H9 (cell line): ENCODE measurements around the gene CHRM5. TPM values are rescaled to one million over a fixed set of nuclear protein-coding genes. Genes with fewer than 3 reads are reported as not detected.

Source experiments
- DNase-seq: peaks from one replicate; pipeline ENCODE4 v3.0.0-alpha.2; 2017
- H2AFZ ChIP-seq: one replicate; pipeline ENCODE4 v1.6.1; 2013; ENCODE audit warnings: mild to moderate bottlenecking, low read length, control low read depth, moderate library complexity
- H2AK5ac ChIP-seq: 2 replicates; pipeline ENCODE4 v1.6.1; 2013; ENCODE audit warnings: low read length, control low read depth, mixed read lengths; ENCODE audit not compliant: insufficient read length
- H2BK120ac ChIP-seq: one replicate; pipeline ENCODE4 v1.6.1; 2013; ENCODE audit warnings: low read depth, mild to moderate bottlenecking, low read length, control low read depth, inconsistent platforms; ENCODE audit not compliant: poor library complexity, severe bottlenecking
- H2BK12ac ChIP-seq: 2 replicates; pipeline ENCODE4 v1.6.1; 2013; ENCODE audit warnings: low read length, control low read depth, mixed read lengths, low read depth; ENCODE audit not compliant: insufficient read length
- H2BK15ac ChIP-seq: 2 replicates; pipeline ENCODE4 v1.6.1; 2013; ENCODE audit warnings: low read depth, low read length, control low read depth
- H2BK20ac ChIP-seq: one replicate; pipeline ENCODE4 v1.6.1; 2013; ENCODE audit warnings: low read depth, mild to moderate bottlenecking, low read length, control low read depth, inconsistent platforms; ENCODE audit not compliant: poor library complexity, severe bottlenecking
- H2BK5ac ChIP-seq: 2 replicates; pipeline ENCODE4 v1.6.1; 2013; ENCODE audit warnings: low read length, control low read depth, mixed read lengths; ENCODE audit not compliant: insufficient read length
- H3K14ac ChIP-seq: 2 replicates; pipeline ENCODE4 v1.6.1; 2013; ENCODE audit warnings: low read length, control low read depth; ENCODE audit not compliant: insufficient read depth
- H3K18ac ChIP-seq: 2 replicates; pipeline ENCODE4 v1.6.1; 2013; ENCODE audit warnings: low read depth, mild to moderate bottlenecking, mixed read lengths, low read length, control low read depth; ENCODE audit not compliant: insufficient read length
- H3K23ac ChIP-seq: 2 replicates; pipeline ENCODE4 v1.6.1; 2013; ENCODE audit warnings: low read length, control low read depth, mixed read lengths, low read depth; ENCODE audit not compliant: insufficient read length
- H3K23me2 ChIP-seq: 2 replicates; pipeline ENCODE4 v1.6.1; 2013; ENCODE audit warnings: low read depth, mild to moderate bottlenecking, mixed read lengths, low read length, control low read depth; ENCODE audit not compliant: insufficient read length, poor library complexity, severe bottlenecking
- H3K27ac ChIP-seq: 2 replicates; pipeline ENCODE4 v1.5.1; 2013; ENCODE audit warnings: low read length, control low read depth, mixed read lengths, low read depth; ENCODE audit not compliant: insufficient read length
- H3K27me3 ChIP-seq: 2 replicates; pipeline ENCODE4 v1.6.1; 2013; ENCODE audit warnings: low read length, control low read depth, inconsistent platforms; ENCODE audit not compliant: insufficient read depth
- H3K4ac ChIP-seq: 2 replicates; pipeline ENCODE4 v1.6.1; 2013; ENCODE audit warnings: low read depth, mild to moderate bottlenecking, control low read depth, inconsistent platforms, low read length, moderate library complexity
- H3K4me1 ChIP-seq: 2 replicates; pipeline ENCODE4 v1.6.1; 2013; ENCODE audit warnings: low read length, control low read depth, inconsistent platforms; ENCODE audit not compliant: insufficient read depth
- H3K4me2 ChIP-seq: 2 replicates; pipeline ENCODE4 v1.6.1; 2013; ENCODE audit warnings: low read length, control low read depth, mixed read lengths; ENCODE audit not compliant: insufficient read length, insufficient read depth
- H3K56ac ChIP-seq: 2 replicates; pipeline ENCODE4 v1.6.1; 2013; ENCODE audit warnings: low read depth, mild to moderate bottlenecking, mixed read lengths, low read length, control low read depth; ENCODE audit not compliant: insufficient read length
- H3K79me1 ChIP-seq: 2 replicates; pipeline ENCODE4 v1.6.1; 2013; ENCODE audit warnings: low read depth, mild to moderate bottlenecking, moderate library complexity, low read length, control low read depth, inconsistent platforms; ENCODE audit not compliant: insufficient read depth, poor library complexity, severe bottlenecking
- H3K79me2 ChIP-seq: 2 replicates; pipeline ENCODE4 v1.6.1; 2013; ENCODE audit warnings: low read length, control low read depth, inconsistent platforms; ENCODE audit not compliant: insufficient read depth
- H3K9ac ChIP-seq: 2 replicates; pipeline ENCODE4 v1.6.1; 2013; ENCODE audit warnings: low read length, control low read depth, mixed read lengths; ENCODE audit not compliant: insufficient read length; ENCODE audit errors: extremely low read depth
- H3K9me3 ChIP-seq: one replicate; pipeline ENCODE4 v1.6.1; 2013; ENCODE audit warnings: low read depth, low read length, inconsistent platforms; ENCODE audit not compliant: control insufficient read depth
- H3T11ph ChIP-seq: one replicate; pipeline ENCODE4 v1.6.1; 2013; ENCODE audit warnings: mild to moderate bottlenecking, low read length, control low read depth, inconsistent platforms
- H4K20me1 ChIP-seq: one replicate; pipeline ENCODE4 v1.6.1; 2013; ENCODE audit not compliant: control insufficient read depth, insufficient read length, insufficient read depth
- H4K5ac ChIP-seq: 2 replicates; pipeline ENCODE4 v1.6.1; 2013; ENCODE audit warnings: low read depth, mild to moderate bottlenecking, mixed read lengths, low read length, control low read depth; ENCODE audit not compliant: insufficient read length
- H4K8ac ChIP-seq: replicated peaks from 2 replicates; pipeline ENCODE4 v1.6.1; 2013; ENCODE audit warnings: low read length, control low read depth, mixed read lengths, low read depth; ENCODE audit not compliant: insufficient read length
- H4K91ac ChIP-seq: 2 replicates; pipeline ENCODE4 v1.6.1; 2013; ENCODE audit warnings: low read depth, mild to moderate bottlenecking, moderate library complexity, mixed read lengths, low read length, control low read depth; ENCODE audit not compliant: insufficient read length
- H3K27ac Mint-ChIP-seq, 3 experiments: 2 replicates in 2 of 3; 3 replicates in 1 of 3; pipeline ENCODE4 v1.8.0; 2020 to 2021; ENCODE audit warnings: mixed read lengths in 3 of 3, mild to moderate bottlenecking in 1 of 3, moderate library complexity in 1 of 3
- H3K27me3 Mint-ChIP-seq: 2 replicates; pipeline ENCODE4 v1.8.0; 2021; ENCODE audit warnings: low read depth, mild to moderate bottlenecking, moderate library complexity, mixed read lengths
- H3K36me3 Mint-ChIP-seq, 3 experiments: 2 replicates in 2 of 3; 3 replicates in 1 of 3; pipeline ENCODE4 v1.8.0; 2020 to 2021; ENCODE audit warnings: low read depth in 3 of 3, mixed read lengths in 3 of 3; ENCODE audit not compliant: insufficient read depth in 1 of 3
- H3K4me1 Mint-ChIP-seq, 2 experiments: 2 replicates each; pipeline ENCODE4 v1.8.0; 2020; ENCODE audit warnings: mixed read lengths in 2 of 2
- H3K4me3 Mint-ChIP-seq, 2 experiments: 2 replicates in 1 of 2; 3 replicates in 1 of 2; pipeline ENCODE4 v1.8.0; 2020 to 2021; ENCODE audit warnings: mild to moderate bottlenecking in 2 of 2, mixed read lengths in 2 of 2, moderate library complexity in 1 of 2
- H3K9me3 Mint-ChIP-seq, 2 experiments: 2 replicates in 1 of 2; 3 replicates in 1 of 2; pipeline ENCODE4 v1.8.0; 2020; ENCODE audit warnings: mild to moderate bottlenecking in 2 of 2, mixed read lengths in 2 of 2, moderate library complexity in 1 of 2
- WGBS: extraction: QIAGEN DNeasy Blood & Tissue Kit; methylation state at CpG from one replicate; pipeline ENCODE4 v1.1.7; 2013; ENCODE audit warnings: missing lambda C conversion rate, low lambda C conversion rate, mixed read lengths; ENCODE audit not compliant: insufficient read length; ENCODE audit errors: extremely low coverage; 5-methylcytosine and 5-hydroxymethylcytosine counted together
- total RNA-seq: library from RNA; stranded (reverse); gene quantifications from 2 replicates; pipeline ENCODE4 v1.2.1, GENCODE V29; 2021
- TF ChIP-seq, protein P1 (sequence below): fragments of 200-600 bp; sonication (generic); conservative IDR thresholded peaks from 3 replicates; pipeline ENCODE4 v1.8.0; 2021; ENCODE audit warnings: antibody characterized with exemption, mild to moderate bottlenecking

Gene CHRM5
- total RNA-seq, 1 experiment from 2014 or later, result not detected

DNA sequence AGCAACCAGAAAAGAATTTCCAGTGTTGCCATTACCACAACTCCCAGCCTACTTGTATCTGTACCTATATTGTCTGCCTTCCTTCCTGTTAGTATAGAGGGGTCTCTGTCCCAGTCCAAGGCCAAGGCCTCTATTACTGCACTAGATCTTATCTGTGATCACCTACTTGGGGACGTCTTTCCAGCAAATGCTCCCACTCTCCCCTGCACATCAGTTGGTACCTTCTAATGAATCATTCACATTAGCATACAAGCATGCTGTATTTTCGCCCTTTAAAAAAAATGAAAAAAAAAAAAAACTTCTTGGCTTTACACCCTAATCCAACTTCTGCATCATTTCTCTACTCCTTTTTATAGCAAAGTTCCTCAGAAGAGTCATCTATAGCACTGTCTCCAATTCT, 75.5 kb downstream of the CHRM5 start:
- H3K27ac Mint-ChIP-seq, result no peak overlapping the region
- Histone ChIP-seq H3K4me2 (no peak overlapping the region), H3T11ph (no peak overlapping the region), H3K4ac (no peak overlapping the region), H2BK12ac (no peak overlapping the region), H3K18ac (no peak overlapping the region), H4K91ac (no peak overlapping the region), H2BK5ac (no peak overlapping the region), H4K8ac (no peak overlapping the region), H2AFZ (no peak overlapping the region), H3K23me2 (no peaks in the 10 kb centered on the region), H3K79me1 (no peaks in the 10 kb centered on the region), H3K56ac (no peak overlapping the region), H4K5ac (no peak overlapping the region), H3K79me2 (no peaks in the 10 kb centered on the region), H2AK5ac (no peak overlapping the region), H2BK20ac (no peak overlapping the region), H2BK15ac (no peak overlapping the region), H3K9me3 (no peaks in the 10 kb centered on the region), H3K14ac (no peak overlapping the region), H3K4me1 (no peaks in the 10 kb centered on the region; the same call in 1 of the 2 replicates), H2BK120ac (no peak overlapping the region), H3K23ac (no peak overlapping the region), H4K20me1 (no peaks in the 10 kb centered on the region), H3K27ac (no peak overlapping the region), H3K27me3 (peaks cover 18% of the 10 kb centered on the region; the same call in 1 of the 2 replicates), H3K9ac (no peak overlapping the region)
- H3K9me3 Mint-ChIP-seq, result no peaks in the 10 kb centered on the region
- TF ChIP-seq, protein P1, sequence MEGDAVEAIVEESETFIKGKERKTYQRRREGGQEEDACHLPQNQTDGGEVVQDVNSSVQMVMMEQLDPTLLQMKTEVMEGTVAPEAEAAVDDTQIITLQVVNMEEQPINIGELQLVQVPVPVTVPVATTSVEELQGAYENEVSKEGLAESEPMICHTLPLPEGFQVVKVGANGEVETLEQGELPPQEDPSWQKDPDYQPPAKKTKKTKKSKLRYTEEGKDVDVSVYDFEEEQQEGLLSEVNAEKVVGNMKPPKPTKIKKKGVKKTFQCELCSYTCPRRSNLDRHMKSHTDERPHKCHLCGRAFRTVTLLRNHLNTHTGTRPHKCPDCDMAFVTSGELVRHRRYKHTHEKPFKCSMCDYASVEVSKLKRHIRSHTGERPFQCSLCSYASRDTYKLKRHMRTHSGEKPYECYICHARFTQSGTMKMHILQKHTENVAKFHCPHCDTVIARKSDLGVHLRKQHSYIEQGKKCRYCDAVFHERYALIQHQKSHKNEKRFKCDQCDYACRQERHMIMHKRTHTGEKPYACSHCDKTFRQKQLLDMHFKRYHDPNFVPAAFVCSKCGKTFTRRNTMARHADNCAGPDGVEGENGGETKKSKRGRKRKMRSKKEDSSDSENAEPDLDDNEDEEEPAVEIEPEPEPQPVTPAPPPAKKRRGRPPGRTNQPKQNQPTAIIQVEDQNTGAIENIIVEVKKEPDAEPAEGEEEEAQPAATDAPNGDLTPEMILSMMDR, result no peak
- H3K4me3 Mint-ChIP-seq, result no peak overlapping the region
- peaks cover 28% of the 10 kb centered on the region for H3K27me3 Mint-ChIP-seq
- H3K36me3 Mint-ChIP-seq, result no peaks in the 10 kb centered on the region
- no CpG with 5 or more reads among the region's 2 CpGs for WGBS
- DNase-seq, result no peak
- H3K4me1 Mint-ChIP-seq, result peaks cover 5 to 8% of the 10 kb centered on the region in 2 experiments
